ENCODE data around the gene PLEKHA7.

PLEKHA7 gene

DNA sequence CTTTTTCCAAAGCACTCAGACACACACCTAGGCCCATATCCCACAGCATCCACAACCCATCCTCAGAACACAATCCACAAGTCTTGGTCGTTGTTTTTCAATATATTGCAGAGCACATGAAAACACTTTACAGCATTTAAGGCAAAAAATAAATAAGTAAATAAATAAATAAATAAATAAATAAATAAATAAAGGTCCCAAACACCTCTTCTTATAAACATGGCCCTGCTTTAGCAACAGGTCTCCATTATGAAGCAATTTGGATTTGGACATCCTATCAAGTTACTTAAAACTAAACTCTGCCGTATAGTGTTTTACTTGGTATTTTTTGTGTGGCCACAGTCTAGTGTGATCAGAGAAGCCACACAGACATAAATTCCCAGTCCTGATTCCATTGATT is 10.7 kb upstream of the PLEKHA7 start:
- H2AK5ac ChIP-seq (ENCODE audit: low read length, severe bottlenecking), result no peak overlapping the region
- H2BK120ac ChIP-seq (ENCODE audit: low read depth, low read length), result no peak overlapping the region
- no peak overlapping the region for H4K91ac ChIP-seq (ENCODE audit: low read length)
- H3K4me1 ChIP-seq (ENCODE audit: control insufficient read depth, insufficient read depth, low read depth, low read length), result peaks cover 9% of the 10 kb centered on the region
- H2AFZ ChIP-seq (ENCODE audit: low read depth, low read length), result no peak overlapping the region
- DNase-seq, result no peak
- no peak overlapping the region for H3K23ac ChIP-seq (ENCODE audit: low read length in 2 of 2)
- no peak overlapping the region for H3K14ac ChIP-seq (ENCODE audit: low read length in 2 of 2)
- no peak overlapping the region for H4K8ac ChIP-seq (ENCODE audit: low read length)
- no peaks in the 10 kb centered on the region for H3K9me3 ChIP-seq (ENCODE audit: control insufficient read depth, low read length)
- H3K4me3 ChIP-seq (ENCODE audit: insufficient read depth in 1 of 2, low read depth in 1 of 2, low read length in 2 of 2), result no peak overlapping the region
- no peak overlapping the region for H2BK12ac ChIP-seq (ENCODE audit: low read length in 2 of 2)
- H2BK15ac ChIP-seq (ENCODE audit: low read depth, poor library complexity, severe bottlenecking), result no peak overlapping the region
- WGBS, result 100% methylated on average over 1 of the region's 2 CpGs
- no peaks in the 10 kb centered on the region for H3K27me3 ChIP-seq (ENCODE audit: control insufficient read depth in 1 of 2, insufficient read depth in 1 of 2, low read length in 2 of 2)
- no peak overlapping the region for H3K9ac ChIP-seq (ENCODE audit: low read length)
- H3K79me1 ChIP-seq (replicated peaks; ENCODE audit: low read length, poor library complexity, severe bottlenecking), result no peaks in the 10 kb centered on the region
- no peak overlapping the region for H3K4ac ChIP-seq (ENCODE audit: low read depth in 1 of 2, low read length in 2 of 2)
- H3K36me3 ChIP-seq (ENCODE audit: control insufficient read depth in 1 of 2, insufficient read depth in 2 of 2, low read depth in 1 of 2, low read length in 2 of 2), result no peaks in the 10 kb centered on the region
- no peak overlapping the region for H2BK5ac ChIP-seq (ENCODE audit: low read depth, low read length, poor library complexity, severe bottlenecking)
- no peak overlapping the region for H3K27ac ChIP-seq (ENCODE audit: low read length, poor library complexity, severe bottlenecking)
- no peak overlapping the region for H3K4me2 ChIP-seq (ENCODE audit: low read length, poor library complexity, severe bottlenecking)
- no peak overlapping the region for H3K18ac ChIP-seq (ENCODE audit: low read depth in 1 of 2, low read length in 2 of 2)

DNA sequence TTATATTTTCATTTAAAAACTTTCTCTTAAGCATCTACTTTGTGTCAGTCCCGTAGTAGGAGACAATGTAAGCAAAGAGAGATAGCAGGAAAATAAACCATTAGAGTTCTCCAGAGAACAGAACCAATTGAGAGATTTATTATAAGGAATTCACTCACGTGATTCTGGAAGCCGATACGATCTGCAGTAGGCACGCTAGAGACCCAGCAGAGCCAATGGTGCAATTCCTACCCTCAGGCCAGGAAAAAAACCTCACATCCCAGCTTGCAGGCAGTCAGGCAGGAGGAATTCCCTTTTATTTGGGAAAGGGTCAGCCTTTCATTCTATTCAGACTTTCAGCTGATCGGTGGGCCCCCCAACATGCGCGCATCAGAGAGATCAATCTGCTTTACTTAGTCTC is 7.3 kb upstream of the PLEKHA7 start:
- H2BK5ac ChIP-seq (ENCODE audit: low read depth, low read length, poor library complexity, severe bottlenecking), result no peak overlapping the region
- H3K79me1 ChIP-seq (replicated peaks; ENCODE audit: low read length, poor library complexity, severe bottlenecking), result no peaks in the 10 kb centered on the region
- no peak overlapping the region for H2BK12ac ChIP-seq (ENCODE audit: low read length in 2 of 2)
- DNase-seq, result peak; percentile 53
- H3K14ac ChIP-seq (ENCODE audit: low read length in 2 of 2), result no peak overlapping the region
- H3K27ac ChIP-seq (ENCODE audit: low read length, poor library complexity, severe bottlenecking), result no peak overlapping the region
- H3K4me3 ChIP-seq (ENCODE audit: insufficient read depth in 1 of 2, low read depth in 1 of 2, low read length in 2 of 2), result no peak overlapping the region
- H3K4ac ChIP-seq (ENCODE audit: low read depth in 1 of 2, low read length in 2 of 2), result no peak overlapping the region
- H4K91ac ChIP-seq (ENCODE audit: low read length), result no peak overlapping the region
- no peak overlapping the region for H3K9ac ChIP-seq (ENCODE audit: low read length)
- H3K18ac ChIP-seq (ENCODE audit: low read depth in 1 of 2, low read length in 2 of 2), result no peak overlapping the region
- 53% methylated on average over 7 of the region's 8 CpGs for WGBS
- H4K8ac ChIP-seq (ENCODE audit: low read length), result no peak overlapping the region
- no peak overlapping the region for H2AK5ac ChIP-seq (ENCODE audit: low read length, severe bottlenecking)
- H3K4me1 ChIP-seq (ENCODE audit: control insufficient read depth, insufficient read depth, low read depth, low read length), result peaks cover 9% of the 10 kb centered on the region
- no peak overlapping the region for H2BK120ac ChIP-seq (ENCODE audit: low read depth, low read length)
- no peaks in the 10 kb centered on the region for H3K9me3 ChIP-seq (ENCODE audit: control insufficient read depth, low read length)
- no peak overlapping the region for H2AFZ ChIP-seq (ENCODE audit: low read depth, low read length)
- H3K23ac ChIP-seq (ENCODE audit: low read length in 2 of 2), result no peak overlapping the region
- no peaks in the 10 kb centered on the region for H3K27me3 ChIP-seq (ENCODE audit: control insufficient read depth in 1 of 2, insufficient read depth in 1 of 2, low read length in 2 of 2)
- H3K4me2 ChIP-seq (ENCODE audit: low read length, poor library complexity, severe bottlenecking), result no peak overlapping the region
- no peaks in the 10 kb centered on the region for H3K36me3 ChIP-seq (ENCODE audit: control insufficient read depth in 1 of 2, insufficient read depth in 2 of 2, low read depth in 1 of 2, low read length in 2 of 2)
- no peak overlapping the region for H2BK15ac ChIP-seq (ENCODE audit: low read depth, poor library complexity, severe bottlenecking)

DNA sequence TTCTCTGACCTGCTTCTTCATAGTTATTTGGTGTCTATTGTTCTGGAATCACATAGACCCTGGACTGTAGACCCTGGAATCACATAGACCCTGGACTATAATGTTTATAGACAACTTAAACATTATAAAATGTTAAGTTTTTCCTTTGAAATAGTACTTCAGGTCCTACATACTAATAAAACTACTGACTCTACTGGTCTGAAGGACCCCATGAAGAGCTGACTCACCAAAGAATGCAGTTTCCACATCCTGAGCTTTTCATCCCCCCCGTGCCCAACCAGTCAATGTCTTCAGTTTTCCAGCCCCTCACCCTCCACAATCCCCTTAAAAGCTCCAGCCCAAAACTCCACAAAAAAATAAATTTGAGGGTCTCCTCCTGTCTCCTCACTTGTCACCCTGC is 6.6 kb upstream of the PLEKHA7 start:
- no peak overlapping the region for H3K4me3 ChIP-seq (ENCODE audit: insufficient read depth in 1 of 2, low read depth in 1 of 2, low read length in 2 of 2)
- peak overlapping the region; percentile 33 for H2BK5ac ChIP-seq (ENCODE audit: low read depth, low read length, poor library complexity, severe bottlenecking)

GRCh38 chr11:17019232-17019631 is 5.0 kb upstream of the PLEKHA7 start:
- Histone ChIP-seq H3K27ac (ENCODE audit: low read length, poor library complexity, severe bottlenecking) (no peak overlapping the region), H3K23ac (ENCODE audit: low read length in 2 of 2) (no peak overlapping the region), H3K9ac (ENCODE audit: low read length) (no peak overlapping the region), H3K4me2 (ENCODE audit: low read length, poor library complexity, severe bottlenecking) (no peak overlapping the region), H3K79me1 (replicated peaks; ENCODE audit: low read length, poor library complexity, severe bottlenecking) (no peaks in the 10 kb centered on the region), H2BK5ac (ENCODE audit: low read depth, low read length, poor library complexity, severe bottlenecking) (no peak overlapping the region), H2BK12ac (ENCODE audit: low read length in 2 of 2) (no peak overlapping the region), H3K4me1 (ENCODE audit: control insufficient read depth, insufficient read depth, low read depth, low read length) (peaks cover 13% of the 10 kb centered on the region), H2AK5ac (ENCODE audit: low read length, severe bottlenecking) (no peak overlapping the region), H4K8ac (ENCODE audit: low read length) (no peak overlapping the region), H4K91ac (ENCODE audit: low read length) (no peak overlapping the region), H3K27me3 (ENCODE audit: control insufficient read depth in 1 of 2, insufficient read depth in 1 of 2, low read length in 2 of 2) (peaks cover 0 to 18% of the 10 kb centered on the region in 2 experiments), H3K4me3 (ENCODE audit: insufficient read depth in 1 of 2, low read depth in 1 of 2, low read length in 2 of 2) (no peak overlapping the region), H3K14ac (ENCODE audit: low read length in 2 of 2) (no peak overlapping the region), H3K9me3 (ENCODE audit: control insufficient read depth, low read length) (no peaks in the 10 kb centered on the region), H3K4ac (ENCODE audit: low read depth in 1 of 2, low read length in 2 of 2) (no peak overlapping the region), H2BK15ac (ENCODE audit: low read depth, poor library complexity, severe bottlenecking) (no peak overlapping the region), H3K36me3 (ENCODE audit: control insufficient read depth in 1 of 2, insufficient read depth in 2 of 2, low read depth in 1 of 2, low read length in 2 of 2) (no peaks in the 10 kb centered on the region), H3K18ac (ENCODE audit: low read depth in 1 of 2, low read length in 2 of 2) (no peak overlapping the region), H2AFZ (ENCODE audit: low read depth, low read length) (no peak overlapping the region), H2BK120ac (ENCODE audit: low read depth, low read length) (no peak overlapping the region)
- no peak for DNase-seq
- 83% methylated on average over 1 of the region's 1 CpG for WGBS

More for the DNA sequence above, 6.6 kb upstream of the PLEKHA7 start:
- H3K4me1 ChIP-seq (ENCODE audit: control insufficient read depth, insufficient read depth, low read depth, low read length), result peaks cover 7% of the 10 kb centered on the region
- no peak overlapping the region for H2AFZ ChIP-seq (ENCODE audit: low read depth, low read length)
- H3K27ac ChIP-seq (ENCODE audit: low read length, poor library complexity, severe bottlenecking), result peak overlapping the region; percentile 69
- H3K79me1 ChIP-seq (replicated peaks; ENCODE audit: low read length, poor library complexity, severe bottlenecking), result no peaks in the 10 kb centered on the region
- no peak overlapping the region for H2BK15ac ChIP-seq (ENCODE audit: low read depth, poor library complexity, severe bottlenecking)
- H3K27me3 ChIP-seq (ENCODE audit: control insufficient read depth in 1 of 2, insufficient read depth in 1 of 2, low read length in 2 of 2), result peaks cover 0 to 5% of the 10 kb centered on the region in 2 experiments
- H2AK5ac ChIP-seq (ENCODE audit: low read length, severe bottlenecking), result peak overlapping the region; percentile 90
- H4K8ac ChIP-seq (ENCODE audit: low read length), result no peak overlapping the region
- H3K23ac ChIP-seq (ENCODE audit: low read length in 2 of 2), result no peak overlapping the region
- no peak overlapping the region for H2BK120ac ChIP-seq (ENCODE audit: low read depth, low read length)
- no peak overlapping the region for H3K18ac ChIP-seq (ENCODE audit: low read depth in 1 of 2, low read length in 2 of 2)
- no peak overlapping the region for H4K91ac ChIP-seq (ENCODE audit: low read length)
- no peak overlapping the region for H2BK12ac ChIP-seq (ENCODE audit: low read length in 2 of 2)
- no peak overlapping the region for H3K14ac ChIP-seq (ENCODE audit: low read length in 2 of 2)
- peak; percentile 9 for DNase-seq
- H3K9ac ChIP-seq (ENCODE audit: low read length), result no peak overlapping the region
- H3K9me3 ChIP-seq (ENCODE audit: control insufficient read depth, low read length), result no peaks in the 10 kb centered on the region
- H3K4ac ChIP-seq (ENCODE audit: low read depth in 1 of 2, low read length in 2 of 2), result no peak overlapping the region
- WGBS, result 22% methylated on average over 1 of the region's 1 CpG
- H3K4me2 ChIP-seq (ENCODE audit: low read length, poor library complexity, severe bottlenecking), result no peak overlapping the region
- no peaks in the 10 kb centered on the region for H3K36me3 ChIP-seq (ENCODE audit: control insufficient read depth in 1 of 2, insufficient read depth in 2 of 2, low read depth in 1 of 2, low read length in 2 of 2)
